H1 (cell line): Measurements from ENCODE around the gene SMARCA2. TPM values are rescaled to one million over a fixed set of nuclear protein-coding genes. Genes with fewer than 3 reads are reported as not detected.

Experiments
- CTCF ChIA-PET: fragments of 300-600 bp; sonication (Branson Sonifier 250); formaldehyde crosslinking; loops from one replicate; lab custom pipeline; 2021; ENCODE audit not compliant: partially characterized antibody; lab: Charles Lee
- POLR2A ChIA-PET: fragments of 300-600 bp; sonication (Branson Sonifier 250); formaldehyde crosslinking; loops from one replicate; lab custom pipeline; 2021; ENCODE audit warnings: inconsistent platforms; ENCODE audit not compliant: partially characterized antibody; lab: Charles Lee
- DNase-seq, 2 experiments: peaks; one replicate each; pipeline versions ENCODE4 v3.0.0 to v3.0.0-alpha.2; 2010 to 2022; ENCODE audit warnings: low spot score in 2 of 2, low read depth in 1 of 2, mixed read lengths in 1 of 2
- FAIRE-seq: peaks from 2 replicates; lab custom pipeline; 2011; peaks lifted over from hg19 to GRCh38; lab: Jason Lieb, UNC
- H2AFZ ChIP-seq: 2 replicates; pipeline ENCODE4 v1.8.1; 2012; ENCODE audit warnings: low read length, inconsistent platforms
- H2AK5ac ChIP-seq: 2 replicates; pipeline ENCODE4 v1.6.1; 2013; ENCODE audit warnings: low read depth, low read length
- H2BK120ac ChIP-seq: replicated peaks from 2 replicates; pipeline ENCODE3; 2013; ENCODE audit warnings: low read depth, low read length, inconsistent platforms
- H2BK12ac ChIP-seq: 2 replicates; pipeline ENCODE4 v1.6.1; 2013; ENCODE audit warnings: low read depth, low read length
- H2BK15ac ChIP-seq: 2 replicates; pipeline ENCODE4 v1.6.1; 2013; ENCODE audit warnings: low read length
- H2BK20ac ChIP-seq: 2 replicates; pipeline ENCODE4 v1.6.1; 2013; ENCODE audit warnings: low read length
- H2BK5ac ChIP-seq: 2 replicates; pipeline ENCODE4 v1.6.1; 2013; ENCODE audit warnings: low read depth, low read length
- H3K14ac ChIP-seq: 2 replicates; pipeline ENCODE4 v1.6.1; 2013; ENCODE audit warnings: inconsistent platforms; ENCODE audit not compliant: insufficient read length
- H3K18ac ChIP-seq: 2 replicates; pipeline ENCODE4 v1.6.1; 2013; ENCODE audit warnings: low read length; ENCODE audit errors: extremely low read depth
- H3K23ac ChIP-seq: 2 replicates; pipeline ENCODE4 v1.6.1; 2013; ENCODE audit warnings: inconsistent platforms; ENCODE audit not compliant: insufficient read length
- H3K23me2 ChIP-seq: 2 replicates; pipeline ENCODE4 v1.6.1; 2013; ENCODE audit warnings: low read depth, low read length
- H3K27ac ChIP-seq: 2 replicates; pipeline ENCODE4 v1.6.1; 2011; ENCODE audit warnings: low read depth, low read length, inconsistent platforms
- H3K27me3 ChIP-seq, 4 experiments: replicated peaks in 1 of 4; 1 replicate in 1 of 4; 2 replicates in 3 of 4; pipeline versions ENCODE4 v1.6.1 to v1.8.1; 2011 to 2013; ENCODE audit warnings: low read length in 3 of 4, mild to moderate bottlenecking in 3 of 4, inconsistent platforms in 2 of 4, mixed read lengths in 2 of 4, moderate library complexity in 1 of 4; ENCODE audit not compliant: control insufficient read depth in 3 of 4, insufficient read depth in 3 of 4; ENCODE audit errors: extremely low read depth in 1 of 4
- H3K36me3 ChIP-seq, 4 experiments: 2 replicates each; pipeline versions ENCODE4 v1.6.1 to v1.8.1; 2011 to 2013; ENCODE audit warnings: mild to moderate bottlenecking in 4 of 4, low read length in 3 of 4, moderate library complexity in 2 of 4, control low read depth in 1 of 4, inconsistent platforms in 1 of 4; ENCODE audit not compliant: insufficient read depth in 4 of 4, control insufficient read depth in 2 of 4
- H3K4ac ChIP-seq: replicated peaks from 2 replicates; pipeline ENCODE3; 2013; ENCODE audit warnings: low read length, low read depth, mixed read lengths, inconsistent platforms; ENCODE audit not compliant: insufficient read length
- H3K4me1 ChIP-seq, 4 experiments: replicated peaks in 1 of 4; 1 replicate in 1 of 4; 2 replicates in 3 of 4; pipeline versions ENCODE4 v1.6.1 to v1.8.1; 2011 to 2013; ENCODE audit warnings: low read length in 3 of 4, inconsistent platforms in 2 of 4, mixed read lengths in 1 of 4; ENCODE audit not compliant: insufficient read depth in 4 of 4, control insufficient read depth in 3 of 4
- H3K4me2 ChIP-seq, 2 experiments: 2 replicates each; pipeline versions ENCODE4 v1.6.1 to v1.8.1; 2011 to 2013; ENCODE audit warnings: low read depth in 2 of 2, low read length in 2 of 2, control low read depth in 1 of 2, inconsistent platforms in 1 of 2, mild to moderate bottlenecking in 1 of 2; ENCODE audit not compliant: insufficient read depth in 1 of 2
- H3K4me3 ChIP-seq, 4 experiments: fragments of 200-600, 300-600 bp in 1 of 4; sonication (generic), shearing (Covaris generic), sonication (Bioruptor Twin) in 1 of 4; 2 replicates each; pipeline versions ENCODE4 v1.5.1 to v1.8.1; 2011 to 2016; ENCODE audit warnings: low read length in 4 of 4, low read depth in 3 of 4, control low read depth in 2 of 4, inconsistent platforms in 2 of 4, mild to moderate bottlenecking in 2 of 4, mixed read lengths in 1 of 4, moderate library complexity in 1 of 4; ENCODE audit not compliant: insufficient read depth in 2 of 4; ENCODE audit errors: extremely low read depth in 1 of 4
- H3K56ac ChIP-seq: replicated peaks from 2 replicates; pipeline ENCODE3; 2013; ENCODE audit warnings: low read depth, mild to moderate bottlenecking, mixed read lengths, low read length, inconsistent platforms; ENCODE audit not compliant: insufficient read length
- H3K79me1 ChIP-seq: 2 replicates; pipeline ENCODE4 v1.6.1; 2013; ENCODE audit warnings: low read depth, low read length, control low read depth
- H3K79me2 ChIP-seq, 2 experiments: 2 replicates each; pipeline versions ENCODE4 v1.6.1 to v1.8.1; 2012 to 2013; ENCODE audit warnings: low read length in 2 of 2, mild to moderate bottlenecking in 2 of 2, inconsistent platforms in 1 of 2; ENCODE audit not compliant: insufficient read depth in 2 of 2, control insufficient read depth in 1 of 2
- H3K9ac ChIP-seq, 4 experiments: replicated peaks in 1 of 4; 1 replicate in 1 of 4; 2 replicates in 3 of 4; pipeline versions ENCODE4 v1.6.1 to v1.8.1; 2011 to 2013; ENCODE audit warnings: low read depth in 3 of 4, low read length in 3 of 4, control low read depth in 2 of 4, mild to moderate bottlenecking in 2 of 4, moderate library complexity in 2 of 4, inconsistent platforms in 1 of 4; ENCODE audit errors: extremely low read depth in 1 of 4
- H3K9me3 ChIP-seq, 2 experiments: 2 replicates each; pipeline versions ENCODE4 v1.6.1 to v1.8.1; 2012 to 2013; ENCODE audit warnings: mild to moderate bottlenecking in 2 of 2, moderate library complexity in 2 of 2, control low read depth in 1 of 2, inconsistent platforms in 1 of 2, low read depth in 1 of 2, low read length in 1 of 2, mixed read lengths in 1 of 2; ENCODE audit not compliant: insufficient read depth in 2 of 2
- H4K20me1 ChIP-seq, 2 experiments: replicated peaks in 1 of 2; 2 replicates each; pipeline versions ENCODE3 to v1.8.1; 2011 to 2013; ENCODE audit warnings: inconsistent platforms in 2 of 2, low read length in 2 of 2, mild to moderate bottlenecking in 1 of 2; ENCODE audit not compliant: insufficient read depth in 2 of 2, control insufficient read depth in 1 of 2
- H4K5ac ChIP-seq: 2 replicates; pipeline ENCODE4 v1.6.1; 2013; ENCODE audit warnings: low read length, low read depth, mixed read lengths, inconsistent platforms; ENCODE audit not compliant: insufficient read length
- H4K8ac ChIP-seq: 2 replicates; pipeline ENCODE4 v1.8.0; 2013; ENCODE audit warnings: mild to moderate bottlenecking, moderate library complexity, low read length, inconsistent platforms; ENCODE audit not compliant: insufficient read depth; ENCODE audit errors: extremely low read depth
- H4K91ac ChIP-seq: replicated peaks from 2 replicates; pipeline ENCODE3; 2013; ENCODE audit warnings: low read length, mixed read lengths, inconsistent platforms; ENCODE audit not compliant: insufficient read length
- BCL11A ChIP-seq, 2 experiments: IDR thresholded peaks; one replicate each; pipeline ENCODE4 v1.6.1; 2011; ENCODE audit warnings: low read depth in 2 of 2, low read length in 2 of 2, mild to moderate bottlenecking in 2 of 2
- CEBPB ChIP-seq: IDR thresholded peaks from 2 replicates; pipeline ENCODE4 v1.6.1; 2012; ENCODE audit warnings: low read depth, low read length
- CHD1 ChIP-seq: IDR thresholded peaks from 2 replicates; pipeline ENCODE4 v1.6.1; 2012; ENCODE audit warnings: low read depth, low read length, improper control_type of control experiment
- JUN ChIP-seq: IDR thresholded peaks from 2 replicates; pipeline ENCODE4 v1.6.1; 2011; ENCODE audit warnings: low read depth, mild to moderate bottlenecking, improper control_type of control experiment, low read length
- KDM4A ChIP-seq: IDR thresholded peaks from one replicate; pipeline ENCODE4 v1.7.1; 2012; ENCODE audit warnings: low read depth, mild to moderate bottlenecking, moderate library complexity, low read length, inconsistent platforms; ENCODE audit not compliant: severe bottlenecking
- NANOG ChIP-seq: IDR thresholded peaks from 2 replicates; pipeline ENCODE4 v1.6.1; 2011; ENCODE audit warnings: low read length, low read depth, mild to moderate bottlenecking, inconsistent platforms; ENCODE audit not compliant: insufficient read depth, poor library complexity, severe bottlenecking
- RAD21 ChIP-seq, 2 experiments: IDR thresholded peaks in 1 of 2; conservative IDR thresholded peaks in 1 of 2; 2 replicates each; pipeline ENCODE4 v1.6.1; 2011; ENCODE audit warnings: low read depth in 2 of 2, low read length in 2 of 2, improper control_type of control experiment in 1 of 2, inconsistent platforms in 1 of 2, mild to moderate bottlenecking in 1 of 2, moderate library complexity in 1 of 2
- RFX5 ChIP-seq: IDR thresholded peaks from 2 replicates; pipeline ENCODE4 v1.6.1; 2011; ENCODE audit warnings: low read depth, low read length, improper control_type of control experiment, borderline replicate concordance
- RXRA ChIP-seq: IDR thresholded peaks from 2 replicates; pipeline ENCODE4 v1.6.1; 2011; ENCODE audit warnings: low read depth, mild to moderate bottlenecking, low read length, moderate library complexity; ENCODE audit not compliant: insufficient read depth
- SP2 ChIP-seq: IDR thresholded peaks from 2 replicates; pipeline ENCODE4 v1.6.1; 2012; ENCODE audit warnings: mild to moderate bottlenecking, low read length, inconsistent platforms
- YY1 ChIP-seq: IDR thresholded peaks from 2 replicates; pipeline ENCODE4 v1.6.1; 2011; ENCODE audit warnings: low read depth, mild to moderate bottlenecking, low read length
- WGBS, 2 experiments: shearing (Covaris generic) in 1 of 2; methylation state at CpG; one replicate each; pipeline versions ENCODE4 v1.1.6 to v1.1.7; 2013 to 2015; ENCODE audit warnings: low lambda C conversion rate in 2 of 2, mixed read lengths in 2 of 2, inconsistent platforms in 1 of 2, low coverage in 1 of 2, missing lambda C conversion rate in 1 of 2; ENCODE audit not compliant: insufficient replicate concordance in 2 of 2, insufficient coverage in 1 of 2, insufficient read length in 1 of 2; ENCODE audit errors: extremely low coverage in 1 of 2, missing lambda C conversion rate in 1 of 2; 5-methylcytosine and 5-hydroxymethylcytosine counted together
- polyA plus RNA-seq, 7 experiments: library from polyadenylated mRNA; depleted of rRNA in 3 of 7; stranded (reverse) in 5 of 7; unstranded in 2 of 7; fragments of >200 nt in 5 of 7; fragments of 200-250 nt in 2 of 7; gene quantifications; 1 replicate in 5 of 7; 2 replicates in 1 of 7; 4 replicates in 1 of 7; pipeline versions ENCODE4 v1.2.1 to v1.2.3, GENCODE V29; 2011 to 2013; ENCODE audit warnings: missing spikeins in 2 of 7, mixed read lengths in 2 of 7
- total RNA-seq: library from RNA; stranded (reverse); fragmentation: NEBNext Ultra II Directional; extraction: Animal tissue kit (Norgen Biotek cat#: 25700); gene quantifications from 2 replicates; pipeline ENCODE4 v1.2.1, GENCODE V29; 2021

SMARCA2 gene
- total and polyA plus RNA-seq, 2 of the 8 experiments (the other 6 are each of a cell fraction or from before 2014, with no cell fraction given): 6.3 to 21.7 TPM

DNA sequence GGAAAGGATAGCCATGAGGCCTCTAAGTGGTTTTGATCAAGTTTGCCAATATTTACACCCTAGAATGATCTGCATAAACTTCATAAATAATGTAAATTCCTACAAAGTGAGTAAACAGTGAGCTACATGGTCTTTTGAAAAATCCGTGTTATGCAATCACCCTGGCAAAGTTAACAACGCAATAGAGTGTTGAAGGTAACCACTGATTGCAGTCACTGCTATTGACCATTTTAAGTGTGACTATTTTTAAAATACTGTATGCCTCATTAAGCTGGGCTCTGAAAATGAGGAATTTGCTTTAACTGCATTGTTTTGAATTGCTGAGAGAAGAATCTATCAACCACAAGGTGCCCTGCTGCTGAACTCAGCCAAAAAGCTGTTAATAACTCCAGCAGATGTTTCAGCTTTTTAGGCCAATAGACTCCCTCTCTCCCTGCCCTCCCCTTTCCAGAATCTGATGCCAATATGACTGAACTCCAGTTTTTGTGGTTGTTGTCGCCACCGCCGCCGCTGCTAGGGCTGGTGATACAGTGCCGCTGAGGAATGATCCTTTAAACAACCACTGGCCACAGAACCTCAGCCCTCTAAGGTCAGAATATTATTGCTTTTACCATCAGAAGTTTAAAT is 35.3 kb upstream of the SMARCA2 start:
- no peak overlapping the region for H2BK120ac ChIP-seq
- DNase-seq (no peak), FAIRE-seq (no peak)
- no peak overlapping the region for H3K14ac ChIP-seq
- no peaks in the 10 kb centered on the region for H3K23me2 ChIP-seq
- no peak overlapping the region for H4K91ac ChIP-seq
- no peak overlapping the region for H2BK20ac ChIP-seq
- no peak overlapping the region for H3K23ac ChIP-seq
- no peak overlapping the region for H2BK5ac ChIP-seq
- no peaks in the 10 kb centered on the region for H3K79me2 ChIP-seq
- H3K4me2 ChIP-seq: no peak overlapping the region
- H3K4me3 ChIP-seq: no peak overlapping the region
- no peak overlapping the region for H4K5ac ChIP-seq
- H3K18ac ChIP-seq: no peak overlapping the region
- no peak overlapping the region for H2AFZ ChIP-seq
- ChIA-PET POLR2A (interaction anchor here (0.6 kb wide), 1 partner anchor 1097 kb away, joined by 3 read pairs; no protein-coding TSS in a partner anchor), CTCF (interaction anchor here (0.6 to 1.5 kb wide), 6 partner anchors 13 to 90 kb away, joined by 3 to 4 read pairs (median 3); no protein-coding TSS in a partner anchor)
- no peaks in the 10 kb centered on the region for H3K27me3 ChIP-seq
- H3K9ac ChIP-seq: no peak overlapping the region
- no peak overlapping the region for H3K56ac ChIP-seq
- H3K27ac ChIP-seq: no peak overlapping the region
- H4K20me1 ChIP-seq: no peaks in the 10 kb centered on the region
- H4K8ac ChIP-seq: no peak overlapping the region
- TF ChIP-seq NANOG (no peak), CHD1 (no peak), RAD21 (IDR thresholded peaks at IDR 0.05 in 1 of 2, conservative IDR thresholded peaks at IDR 0.05 in 1 of 2; ENCODE audit: low read depth in 2 of 2, low read length in 2 of 2) (no peak), YY1 (no peak), RFX5 (no peak), KDM4A (no peak), RXRA (no peak), BCL11A (IDR thresholded peaks at IDR 0.05; ENCODE audit: low read depth in 2 of 2, low read length in 2 of 2) (no peak), JUN (no peak), CEBPB (no peak), SP2 (no peak)
- H3K4ac ChIP-seq: no peak overlapping the region
- no peak overlapping the region for H2AK5ac ChIP-seq
- H3K4me1 ChIP-seq: no peaks in the 10 kb centered on the region
- 91% methylated on average over 7 of the region's 7 CpGs; no CpG with 5 or more reads in 1 of the 2 experiments for WGBS, 2 experiments
- H2BK12ac ChIP-seq: no peak overlapping the region
- no peak overlapping the region for H2BK15ac ChIP-seq
- H3K79me1 ChIP-seq: no peaks in the 10 kb centered on the region
- no peaks in the 10 kb centered on the region for H3K36me3 ChIP-seq
- H3K9me3 ChIP-seq: no peaks in the 10 kb centered on the region
